ENCODE measurements around the gene GPR87.

GPR87 gene, protein sequence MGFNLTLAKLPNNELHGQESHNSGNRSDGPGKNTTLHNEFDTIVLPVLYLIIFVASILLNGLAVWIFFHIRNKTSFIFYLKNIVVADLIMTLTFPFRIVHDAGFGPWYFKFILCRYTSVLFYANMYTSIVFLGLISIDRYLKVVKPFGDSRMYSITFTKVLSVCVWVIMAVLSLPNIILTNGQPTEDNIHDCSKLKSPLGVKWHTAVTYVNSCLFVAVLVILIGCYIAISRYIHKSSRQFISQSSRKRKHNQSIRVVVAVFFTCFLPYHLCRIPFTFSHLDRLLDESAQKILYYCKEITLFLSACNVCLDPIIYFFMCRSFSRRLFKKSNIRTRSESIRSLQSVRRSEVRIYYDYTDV

DNA sequence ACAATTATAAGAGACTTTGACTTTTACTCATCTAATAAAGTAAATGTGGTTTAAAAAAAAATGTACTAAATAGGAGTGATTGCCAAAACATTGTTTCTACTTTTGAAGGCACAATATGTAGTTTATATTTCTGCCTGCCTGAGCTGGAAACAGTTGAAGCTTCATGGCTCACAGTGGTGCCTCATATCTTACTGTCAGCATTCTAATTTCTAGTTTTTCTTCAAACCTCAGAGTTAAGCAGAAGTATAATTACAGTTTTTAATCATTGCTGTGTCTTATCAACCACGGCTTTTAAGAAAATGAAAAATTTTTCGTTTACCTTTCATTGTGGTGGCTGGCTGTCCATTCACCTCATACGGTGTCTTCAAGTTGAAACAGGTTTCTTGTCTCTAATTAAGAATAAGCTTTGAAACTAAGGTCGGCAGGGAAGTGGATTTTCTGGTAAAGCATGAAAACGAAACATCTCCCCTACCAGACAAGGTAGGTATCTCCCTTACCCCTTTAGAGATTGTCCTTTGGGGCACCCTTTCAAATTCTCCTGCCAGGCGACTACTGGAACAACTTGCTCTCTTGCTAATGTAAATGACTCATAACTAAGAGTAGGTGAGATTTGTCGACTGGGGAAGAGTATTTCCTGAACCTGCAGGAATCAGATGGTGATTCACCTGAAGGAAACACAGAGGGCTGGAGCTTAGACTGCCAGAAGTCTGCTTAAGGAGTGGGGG, at the start of gene GPR87:
GPR87 (minus strand) TSS at position 554 of the 725 bp plus-strand sequence. CDS start 16,720 bp downstream, outside the sequence.
- no peak for DNase-seq

DNA sequence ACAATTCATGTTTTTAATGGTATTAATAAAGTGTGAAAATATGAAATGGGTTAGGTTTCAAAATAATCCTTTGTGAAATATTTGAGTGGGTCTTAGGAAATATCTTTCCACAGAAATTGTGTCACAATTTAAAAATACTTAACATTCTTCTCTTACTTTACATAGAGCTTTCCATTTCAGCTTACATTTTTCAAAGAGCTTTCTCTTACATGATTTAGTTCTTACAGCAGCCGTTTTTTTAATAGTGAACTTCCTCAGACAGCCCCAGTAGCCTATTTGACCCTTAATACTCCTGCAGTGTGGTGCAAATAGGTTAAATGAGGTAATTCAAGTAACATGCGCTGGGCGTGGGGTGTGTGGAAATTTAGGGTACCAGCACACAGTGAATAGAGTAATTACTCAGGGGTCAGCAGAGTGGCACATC, 46.1 kb upstream of the GPR87 start:
- DNase-seq: no peak

DNA sequence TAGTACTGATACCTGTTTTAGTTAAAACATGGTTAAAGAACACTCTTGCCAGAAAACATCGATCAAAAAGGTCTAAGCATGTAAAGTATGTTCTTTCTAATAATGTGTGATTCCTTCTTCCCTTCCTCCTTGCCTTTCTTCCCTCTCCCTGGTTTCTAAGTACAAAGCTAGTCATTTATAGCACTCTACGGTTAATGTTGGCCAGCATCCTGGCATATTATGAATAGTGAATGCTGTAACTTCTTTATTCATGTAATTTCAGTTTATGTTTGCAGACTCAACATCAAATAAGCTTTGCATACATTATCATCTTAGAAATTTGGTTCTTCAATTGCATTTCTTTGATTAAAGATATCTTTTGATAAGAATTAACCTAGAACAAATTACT, 40.8 kb upstream of the GPR87 start:
- no peak for DNase-seq

DNA sequence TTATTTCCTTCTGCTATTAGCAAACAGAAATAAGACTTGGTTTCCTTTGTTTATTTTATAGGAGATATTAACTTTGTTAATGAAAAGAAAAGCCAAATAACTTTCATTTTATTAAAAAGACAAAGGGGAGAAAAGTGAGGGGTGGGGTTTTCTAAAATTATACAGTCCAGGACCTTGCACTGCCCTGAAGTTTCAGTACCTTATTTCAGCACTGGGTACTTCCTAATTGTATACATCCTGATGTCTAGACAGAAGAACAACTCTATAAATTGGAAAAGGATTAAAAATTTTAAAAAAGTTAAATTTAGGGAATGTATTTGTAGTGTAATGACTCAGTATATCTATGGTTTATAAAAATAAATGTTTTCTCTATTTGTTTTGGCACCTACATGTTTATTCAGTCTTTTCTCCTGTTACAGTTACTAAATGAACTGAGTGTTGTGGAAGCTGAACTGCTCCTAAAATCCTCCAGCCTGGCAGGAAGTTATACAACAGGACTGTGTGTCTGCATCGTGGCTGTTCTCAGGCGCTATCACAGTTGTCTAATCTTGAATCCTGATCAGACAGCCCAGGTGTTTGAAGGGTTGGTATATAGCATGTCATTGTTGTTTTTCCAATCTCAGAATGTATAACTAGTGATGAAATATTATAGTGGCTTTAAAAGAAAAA, 40.3 kb upstream of the GPR87 start:
- DNase-seq: no peak

DNA sequence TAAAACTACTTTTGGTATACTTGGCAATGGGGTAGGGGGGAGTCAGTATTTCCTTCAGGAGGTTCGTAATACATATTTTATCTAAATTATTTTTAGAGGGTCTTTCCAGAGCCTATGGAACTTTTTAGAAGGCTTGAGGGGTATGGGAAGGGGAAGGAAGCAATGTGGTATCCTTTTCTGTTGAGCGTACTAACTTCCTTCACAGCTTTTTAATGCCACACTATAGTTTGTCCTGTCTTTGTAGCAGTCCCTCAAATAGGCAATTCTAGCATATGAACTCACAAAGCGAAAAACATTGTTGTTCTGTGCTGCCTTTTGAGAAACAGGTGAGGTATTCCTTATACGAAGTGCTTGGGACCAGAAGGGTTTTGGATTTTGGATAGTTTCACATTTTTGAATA, 35.0 kb upstream of the GPR87 start:
- DNase-seq: no peak

DNA sequence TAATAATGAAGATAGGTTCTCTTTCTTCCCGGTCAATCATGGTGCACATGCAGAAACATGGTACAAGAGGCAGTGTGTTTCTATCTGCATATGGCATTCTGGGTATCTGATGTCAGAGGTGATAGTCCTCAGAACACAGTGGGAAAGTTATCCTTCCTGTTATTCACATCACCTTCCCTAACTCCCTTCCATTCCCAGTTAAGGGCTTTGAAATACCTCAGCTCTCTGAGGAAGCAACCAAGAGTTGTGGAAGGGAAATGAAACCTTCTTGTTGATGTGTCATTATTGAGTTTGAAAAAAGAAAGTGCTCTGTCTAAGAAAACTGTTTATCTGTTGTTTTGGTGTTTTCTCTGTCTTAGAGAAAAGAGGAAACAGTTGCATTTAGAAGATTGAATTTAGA, 34.6 kb upstream of the GPR87 start:
- no peak for DNase-seq

DNA sequence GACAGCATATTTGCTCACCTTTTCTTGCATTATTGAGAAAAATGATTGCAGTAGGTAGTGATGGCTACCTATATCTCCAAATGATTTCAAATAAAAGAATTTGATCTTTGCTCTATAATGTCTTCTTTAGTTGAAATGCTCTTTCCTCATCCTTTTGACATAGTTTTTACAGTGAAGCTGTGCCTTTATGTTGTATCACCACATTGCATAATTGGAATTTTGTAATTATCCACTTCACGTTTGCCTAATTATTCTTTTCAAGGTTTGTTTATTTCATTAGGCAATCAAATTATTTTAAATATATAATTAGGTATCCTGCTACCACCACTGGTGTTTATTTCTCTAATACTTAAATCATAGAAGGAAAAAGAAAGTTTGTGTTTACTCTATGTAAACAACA, 34.0 kb upstream of the GPR87 start:
- DNase-seq: no peak

DNA sequence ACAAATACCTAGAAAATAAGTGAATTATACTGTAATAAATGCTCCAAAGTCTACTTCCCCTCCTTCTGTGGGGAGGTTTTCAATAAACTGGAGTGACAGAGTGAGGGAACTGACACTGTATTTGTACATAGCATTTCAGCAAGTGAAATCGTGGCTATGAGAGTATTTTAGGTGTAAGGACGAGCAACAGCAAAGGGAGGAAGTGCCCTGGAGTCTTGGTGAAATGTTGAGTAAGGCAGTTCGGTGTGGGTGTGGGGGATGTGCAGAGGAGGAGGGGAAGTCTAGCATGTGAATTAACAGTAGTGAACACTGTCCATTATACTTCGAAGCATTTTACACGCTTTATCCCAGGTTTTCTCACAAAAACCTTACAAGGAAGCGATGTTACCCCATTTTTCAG, 30.8 kb upstream of the GPR87 start:
- DNase-seq: peak; percentile 68

DNA sequence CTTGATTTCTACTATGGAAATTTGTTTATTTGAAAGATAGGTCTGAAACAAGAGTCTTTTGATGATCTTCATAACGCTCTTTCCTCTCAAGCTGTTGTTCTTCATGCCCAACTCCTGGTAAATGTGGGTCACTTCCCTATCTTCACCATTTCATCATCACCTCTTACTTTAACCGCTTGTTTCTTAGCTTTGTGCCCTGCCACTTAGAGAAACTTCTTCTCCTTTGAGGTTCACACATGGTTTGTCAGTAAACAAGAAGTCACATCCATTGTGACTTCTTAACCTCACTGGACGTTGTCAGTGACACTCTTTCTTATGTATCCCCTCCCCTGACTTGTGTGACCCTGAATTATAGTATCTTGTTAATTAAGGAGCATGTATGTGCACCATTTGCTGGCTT, 29.7 kb upstream of the GPR87 start:
- DNase-seq: peak; percentile 58

DNA sequence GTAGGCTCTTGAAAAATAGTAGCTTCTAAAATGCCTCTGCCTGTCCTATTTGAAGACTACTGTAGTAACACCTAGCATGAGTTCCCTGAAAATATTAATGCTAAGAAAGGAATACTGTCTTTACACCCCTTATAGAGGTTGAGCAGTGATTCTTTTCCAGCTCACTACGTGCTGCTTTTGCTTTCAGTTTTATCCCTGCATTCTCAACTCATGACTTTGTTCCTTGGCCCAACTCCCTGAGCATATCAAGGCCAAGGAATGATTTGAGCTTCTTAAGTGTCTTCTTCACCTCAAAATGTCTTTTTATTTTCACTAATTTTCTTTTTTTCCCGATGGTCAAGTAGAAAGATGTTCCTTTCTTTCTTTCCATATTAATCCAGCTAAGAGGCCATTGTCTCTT, 29.2 kb upstream of the GPR87 start:
- DNase-seq: no peak

DNA sequence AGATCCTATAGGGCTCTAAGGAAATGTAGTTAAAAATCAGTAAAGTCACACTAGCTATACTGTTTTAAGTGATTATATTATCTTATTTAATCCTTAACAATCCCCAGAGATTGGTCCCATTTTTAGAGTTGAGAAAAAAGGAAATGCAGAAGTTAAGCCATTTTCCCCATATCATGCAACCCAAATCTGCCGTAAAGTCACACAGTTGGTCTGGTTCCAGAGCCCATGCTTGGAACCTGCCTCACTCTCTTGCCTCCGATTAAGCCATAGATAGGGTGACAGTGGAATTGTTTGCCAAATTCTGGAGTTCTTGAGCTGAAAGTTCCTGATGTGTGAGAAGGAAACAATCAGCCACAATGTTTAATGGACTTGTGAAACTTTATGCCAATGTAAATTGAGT, 15.1 kb upstream of the GPR87 start:
- DNase-seq: no peak

DNA sequence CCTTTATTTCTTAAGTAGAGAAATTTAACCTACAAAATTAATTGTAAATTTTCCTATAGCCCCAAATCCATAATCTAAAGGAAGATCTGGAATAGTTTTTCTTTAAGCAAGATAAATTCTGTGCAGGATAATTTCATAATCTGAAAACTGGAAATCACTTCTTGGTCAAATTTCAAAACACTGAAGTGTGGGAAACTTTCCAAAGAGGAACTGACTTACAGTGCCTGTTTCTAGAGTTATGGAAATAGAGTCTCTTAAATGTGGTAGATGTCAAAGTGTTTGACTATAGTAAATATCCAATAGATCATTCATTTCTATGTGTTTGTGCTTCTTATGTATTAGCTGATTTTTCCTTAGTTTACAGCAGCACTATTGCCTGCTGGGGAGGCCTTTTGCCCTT, 14.3 kb upstream of the GPR87 start:
- DNase-seq: peak; percentile 33

DNA sequence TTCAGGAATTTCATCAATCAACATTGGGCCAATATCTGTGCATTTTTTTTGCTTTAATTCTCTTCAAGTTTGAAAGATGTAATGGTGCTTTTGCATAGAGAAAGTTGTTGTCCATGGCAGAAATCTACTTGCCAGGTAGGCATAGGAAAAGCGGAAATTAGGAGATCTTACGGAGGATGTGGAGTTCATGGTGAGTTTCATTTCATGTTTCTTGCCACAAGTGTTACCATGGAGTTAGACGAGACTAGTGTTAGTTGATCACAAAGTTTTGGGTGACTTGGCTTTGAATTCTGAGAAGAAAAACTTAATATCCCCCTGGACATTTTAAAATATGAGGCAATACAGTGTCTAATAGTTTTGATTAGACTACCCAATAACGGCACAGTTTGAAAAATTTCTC, 13.8 kb upstream of the GPR87 start:
- no peak for DNase-seq

DNA sequence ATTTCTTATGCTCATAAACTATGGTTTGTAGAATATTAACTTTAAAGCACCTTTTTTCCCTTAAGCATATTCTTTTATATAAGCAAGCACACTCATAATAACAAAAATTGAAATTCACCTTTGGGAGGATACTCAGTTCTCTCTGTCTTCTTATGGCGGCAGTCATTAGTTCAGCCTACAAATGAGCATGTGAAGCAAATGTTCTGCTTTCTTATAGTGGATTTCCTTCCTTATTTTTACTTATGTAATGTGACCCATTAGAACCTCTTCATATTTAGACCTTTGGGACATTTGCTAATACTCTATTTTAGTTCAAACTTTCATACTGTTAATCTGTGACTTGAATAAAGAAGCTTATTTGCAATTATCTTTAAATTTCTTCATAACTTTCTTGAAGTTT, 12.7 kb upstream of the GPR87 start, which contains the start of gene P2RY13:
P2RY13 (minus strand) TSS at position 187 of the 400 bp plus-strand sequence; CDS start at position 166, 21 bp downstream.
- DNase-seq: peak; percentile 21

DNA sequence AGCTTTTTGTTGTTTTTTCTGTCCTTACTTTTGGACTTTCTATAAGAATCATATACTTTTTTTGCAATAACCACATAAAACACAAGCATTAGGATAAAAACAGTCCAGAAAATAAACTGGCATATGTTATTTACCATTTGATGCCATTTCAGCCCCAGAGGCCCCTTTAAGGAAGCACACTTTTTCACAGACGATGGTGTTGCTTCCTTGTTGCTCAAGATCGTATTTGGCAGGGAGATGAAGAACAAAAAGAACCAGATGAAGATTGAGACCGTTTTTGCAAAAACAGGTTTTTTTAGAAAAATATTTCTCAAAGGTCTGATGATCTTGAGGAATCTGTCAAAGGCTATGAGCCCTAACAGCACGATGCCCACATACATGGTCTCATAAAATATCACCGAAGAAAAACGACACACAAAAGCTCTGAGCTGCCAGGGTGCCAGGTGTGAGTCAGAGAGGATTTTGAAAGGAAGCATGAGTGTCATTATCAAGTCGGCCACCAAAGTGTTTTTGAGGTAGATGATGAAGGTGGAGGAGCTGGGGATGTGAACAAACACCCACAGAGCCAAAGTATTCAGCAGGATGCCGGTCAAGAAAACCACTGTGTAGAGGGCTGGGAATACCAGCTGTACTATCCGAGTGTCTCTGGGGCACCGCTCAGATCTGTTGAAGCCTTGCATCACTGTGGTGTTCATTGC, 11.8 kb upstream of the GPR87 start:
- DNase-seq: peak; percentile 50

DNA sequence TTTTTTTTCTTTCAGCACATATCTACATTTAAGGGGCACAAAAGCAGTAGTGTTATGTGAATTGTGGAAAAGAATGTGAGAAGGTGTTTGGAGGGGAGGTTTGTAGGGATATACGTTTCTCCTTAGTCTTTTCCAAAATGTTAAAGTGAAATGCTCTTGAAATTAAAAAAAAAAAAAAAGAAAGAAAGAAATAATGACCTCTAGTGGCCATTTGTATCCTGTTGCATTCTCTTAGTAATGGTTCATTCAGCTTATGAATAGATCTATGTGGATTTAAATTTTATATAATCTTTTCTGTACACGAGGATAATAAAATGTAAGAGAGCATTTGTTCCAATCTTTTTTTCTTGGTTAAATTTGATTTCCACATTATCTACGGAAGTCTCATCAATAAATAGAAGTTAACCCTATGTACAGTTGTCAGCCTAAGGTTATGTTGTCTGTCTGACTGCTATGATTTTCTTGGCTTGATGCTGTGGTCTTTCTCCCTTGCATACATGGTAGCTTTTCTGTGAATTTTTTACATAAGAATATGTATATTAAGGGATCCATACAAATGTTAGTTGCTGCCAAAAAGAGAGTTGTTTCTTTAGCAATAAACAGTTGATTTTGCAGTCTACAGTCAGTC, 11.1 kb upstream of the GPR87 start:
- peak; percentile 79 for DNase-seq

DNA sequence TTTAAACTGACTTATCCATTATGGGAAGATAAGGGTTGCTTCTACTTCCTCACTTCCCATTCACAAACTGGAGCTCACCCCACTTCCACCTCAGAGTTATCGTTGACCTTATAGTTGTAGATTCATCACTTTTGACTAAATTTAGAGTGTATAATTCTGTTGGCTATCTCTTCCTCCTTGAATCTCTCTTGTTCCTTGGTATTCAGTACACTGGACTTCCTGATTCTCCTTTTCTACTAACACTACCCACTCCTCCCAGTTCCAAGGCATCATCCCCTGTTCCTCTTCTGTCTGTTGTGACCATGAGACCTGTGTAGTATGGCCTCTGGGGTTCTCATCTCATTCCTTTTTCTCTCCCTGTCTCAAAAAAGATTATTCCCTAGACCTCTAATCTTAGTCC, 5.9 kb upstream of the GPR87 start:
- no peak for DNase-seq

DNA sequence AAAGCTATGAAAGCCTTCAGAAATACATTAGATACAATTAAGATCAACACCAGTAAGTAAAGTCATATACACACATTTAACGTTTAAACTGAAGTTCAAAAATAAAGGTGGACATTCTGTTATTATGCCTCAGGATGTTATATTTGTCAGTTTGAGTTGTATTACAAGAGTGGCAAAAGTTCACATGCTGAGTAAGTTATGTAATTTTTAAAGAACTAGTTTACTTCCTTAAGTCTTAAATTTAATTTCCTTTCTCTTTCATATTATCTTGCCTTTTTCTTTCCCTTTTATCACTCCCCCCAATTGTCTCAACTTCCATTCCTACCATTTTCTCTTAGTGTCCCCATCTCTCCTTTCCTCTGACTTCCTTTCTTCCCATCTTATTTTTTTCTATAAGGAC, 4.9 kb upstream of the GPR87 start:
- DNase-seq: no peak

DNA sequence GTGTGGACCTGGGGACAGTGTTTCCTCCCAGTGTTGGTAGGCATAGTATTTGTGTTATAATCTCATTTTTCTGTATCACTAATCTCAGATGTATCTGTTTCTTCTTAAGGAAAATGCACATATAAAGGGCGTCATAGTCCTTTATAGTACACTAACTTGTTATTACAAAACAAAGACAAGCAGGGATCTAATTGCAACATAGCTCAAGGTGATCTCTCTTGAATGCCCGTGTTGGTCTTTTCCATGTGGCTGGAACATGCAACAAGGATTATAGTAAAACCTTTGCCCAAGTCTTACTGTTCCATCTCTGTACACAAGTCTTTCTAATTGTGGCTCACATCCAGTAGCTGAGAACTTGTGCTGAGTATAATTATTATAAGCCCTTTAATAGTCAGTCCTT, 3.5 kb upstream of the GPR87 start:
- DNase-seq: no peak

DNA sequence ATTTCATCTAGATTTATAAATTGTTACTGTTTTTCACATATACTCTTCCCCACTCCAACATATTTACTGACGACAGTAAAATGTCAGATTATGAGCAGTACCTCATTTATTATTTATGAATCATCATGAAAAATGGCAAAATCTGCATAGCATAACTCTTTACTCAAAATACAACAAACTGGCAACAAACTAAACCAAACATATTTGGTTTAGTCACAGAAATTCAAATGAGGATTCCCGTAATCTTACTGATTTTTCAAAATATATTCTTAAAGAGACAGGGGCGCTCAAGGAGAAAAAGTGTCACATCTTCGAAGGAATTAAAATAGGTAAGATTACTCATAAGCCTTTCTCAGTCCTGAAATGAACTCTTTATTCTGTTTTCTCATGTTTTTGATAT, 3.0 kb upstream of the GPR87 start:
- DNase-seq: no peak

DNA sequence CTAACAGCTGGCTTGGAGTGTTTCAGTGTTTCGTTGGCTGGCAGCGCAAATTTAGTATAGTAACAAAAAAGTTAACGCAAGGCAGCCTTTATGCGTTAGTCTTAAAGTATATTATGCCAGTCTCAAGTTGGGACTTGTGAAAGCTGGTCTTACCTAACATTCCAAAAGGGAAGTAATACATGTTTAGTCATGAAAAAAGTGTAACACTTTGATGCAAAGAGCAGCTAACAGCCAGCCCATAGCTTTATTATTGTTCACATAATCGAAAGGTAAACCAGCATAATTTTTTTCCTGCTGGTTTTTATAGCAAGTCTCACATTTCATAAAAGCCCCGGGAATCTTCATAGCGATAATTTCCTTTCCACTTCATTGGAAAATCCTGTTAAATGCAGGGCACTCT, 2.4 kb upstream of the GPR87 start:
- peak; percentile 27 for DNase-seq

DNA sequence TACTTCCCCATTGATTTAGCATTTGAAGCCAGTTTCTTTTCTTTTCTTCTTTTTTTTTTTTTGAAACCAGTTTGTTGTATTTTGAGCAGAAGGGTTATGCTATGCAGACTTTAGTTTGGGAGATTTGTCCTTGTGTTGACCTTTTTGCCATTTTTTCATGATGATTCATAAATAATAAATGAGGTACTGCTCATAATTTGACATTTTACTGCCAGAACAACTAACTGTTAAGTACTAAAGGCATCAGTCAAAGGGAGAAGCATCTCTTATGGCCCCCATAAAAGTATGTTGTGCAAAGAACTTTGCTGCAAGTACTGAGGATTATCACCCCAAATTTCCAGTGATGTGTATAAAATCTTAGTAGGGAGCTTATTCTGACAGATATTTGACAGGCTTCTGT, 1.7 kb upstream of the GPR87 start:
- DNase-seq: no peak

DNA sequence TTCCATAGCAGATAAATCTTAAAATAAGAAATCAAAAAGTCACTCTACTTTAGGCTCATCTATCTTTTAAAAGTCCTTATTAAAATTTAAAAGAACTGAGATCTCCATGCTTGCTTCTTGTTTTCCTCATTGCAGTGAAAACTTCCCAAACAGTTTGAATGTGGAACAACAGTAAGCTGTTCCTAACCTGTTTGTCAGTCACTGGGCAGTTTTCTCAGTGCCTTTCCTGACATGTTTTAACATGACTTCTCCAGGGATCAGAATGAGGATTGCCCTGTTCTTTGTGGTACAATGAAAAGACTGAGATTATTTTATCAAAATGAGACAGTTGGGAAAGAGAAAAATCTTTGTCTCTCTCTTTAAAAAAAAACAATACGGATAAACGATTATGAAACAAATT, 774 bp downstream of the GPR87 start:
- no peak for DNase-seq
